ENCODE results near the gene FKBP6. TPM values are rescaled to one million over a fixed set of nuclear protein-coding genes. Genes with fewer than 3 reads are reported as not detected.

The FKBP6 gene
- total and polyA plus RNA-seq, 3 donors from 2014 or later: 45.4 to 148 (median 60.9) TPM

DNA sequence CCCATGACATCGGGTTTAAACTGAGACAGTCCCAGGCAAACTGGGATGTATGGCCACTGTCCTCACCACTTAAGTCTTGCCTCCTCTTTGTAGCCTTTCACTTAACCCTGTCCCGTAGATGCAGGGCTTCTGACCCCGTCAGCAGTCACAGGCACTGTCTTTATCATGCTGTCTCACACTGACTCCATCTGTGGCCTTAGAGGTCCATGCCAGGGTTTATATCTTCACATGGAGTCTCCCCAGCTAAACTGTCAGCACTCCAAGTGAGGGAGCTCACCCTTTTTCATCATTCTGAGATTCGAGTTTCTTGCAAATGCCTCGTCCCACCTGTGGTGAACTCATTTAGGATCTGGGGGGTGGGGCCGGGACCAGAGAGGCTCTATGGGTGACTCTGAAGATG lies 2.8 kb downstream of the FKBP6 start:
- Histone ChIP-seq H3K27ac (no peak overlapping the region), H3K4me1 (no peaks in the 10 kb centered on the region), H3K27me3 (no peaks in the 10 kb centered on the region), H3K36me3 (ENCODE audit: low read depth, missing control alignments) (no peaks in the 10 kb centered on the region), H3K4me3 (no peak overlapping the region), H3K9me3 (no peaks in the 10 kb centered on the region)
- TF ChIP-seq CTCF (IDR thresholded peaks at IDR 0.05): no peak
- TF ChIP-seq POLR2A (IDR thresholded peaks at IDR 0.05): no peak
- WGBS, 2 donors: 68 to 76% methylated on average over 6 of the region's 6 CpGs
- intact Hi-C loops (cut with DNase I; ENCODE audit: low total_unique reads): no loop called here
- DNase-seq: no peak

DNA sequence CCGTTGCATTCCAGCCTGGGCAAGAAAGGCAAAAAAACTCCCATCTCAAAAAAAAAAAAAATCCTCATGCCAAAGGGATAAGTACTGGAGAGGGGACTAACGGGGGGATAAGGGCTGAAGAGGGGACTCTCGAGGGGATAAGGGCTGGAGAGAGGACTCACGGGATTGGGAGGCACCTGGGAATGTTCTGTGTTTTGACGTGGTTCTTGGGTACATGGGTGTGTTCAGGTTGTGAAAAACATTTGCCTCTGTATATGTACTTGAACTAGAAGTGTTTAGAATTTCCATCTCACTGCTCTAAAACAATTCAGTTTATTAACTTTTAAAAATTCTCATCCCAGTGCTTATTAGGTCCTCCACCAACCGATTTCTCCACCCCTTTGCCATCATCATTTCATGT lies 4.5 kb downstream of the FKBP6 start:
- no peaks in the 10 kb centered on the region for H3K9me3 ChIP-seq
- no peak overlapping the region for H3K4me3 ChIP-seq
- H3K36me3 ChIP-seq (ENCODE audit: low read depth, missing control alignments): no peaks in the 10 kb centered on the region
- intact Hi-C loops (cut with DNase I; ENCODE audit: low total_unique reads): no loop called here
- 86 to 89% methylated on average over 6 of the region's 6 CpGs for WGBS, 2 donors
- no peak for DNase-seq
- H3K27ac ChIP-seq: no peak overlapping the region
- H3K27me3 ChIP-seq: no peaks in the 10 kb centered on the region
- H3K4me1 ChIP-seq: no peaks in the 10 kb centered on the region
- TF ChIP-seq POLR2A (IDR thresholded peaks at IDR 0.05) (no peak), CTCF (IDR thresholded peaks at IDR 0.05) (no peak)

GRCh38 chr7:73338321-73338720 lies 10.4 kb downstream of the FKBP6 start:
- H3K9me3 ChIP-seq: no peaks in the 10 kb centered on the region
- intact Hi-C loops (cut with DNase I; ENCODE audit: low total_unique reads): no loop called here

GRCh38 chr7:73340514-73340913 lies 12.6 kb downstream of the FKBP6 start:
- 75 to 80% methylated on average over 7 of the region's 7 CpGs for WGBS, 2 donors
- no peaks in the 10 kb centered on the region for H3K27me3 ChIP-seq
- DNase-seq: no peak
- H3K27ac ChIP-seq: no peak overlapping the region
- intact Hi-C loops (cut with DNase I; ENCODE audit: low total_unique reads): loop anchor here (5.0 kb wide), 1 partner anchor 112 kb away; no protein-coding TSS in a partner anchor
- no peaks in the 10 kb centered on the region for H3K36me3 ChIP-seq (ENCODE audit: low read depth, missing control alignments)
- no peak overlapping the region for H3K4me3 ChIP-seq
- H3K4me1 ChIP-seq: no peaks in the 10 kb centered on the region
- no peak for TF ChIP-seq POLR2A (IDR thresholded peaks at IDR 0.05)
- no peak for TF ChIP-seq CTCF (IDR thresholded peaks at IDR 0.05)
- H3K9me3 ChIP-seq: no peaks in the 10 kb centered on the region

More at GRCh38 chr7:73338321-73338720, 10.4 kb downstream of the FKBP6 start:
- no peaks in the 10 kb centered on the region for H3K27me3 ChIP-seq
- TF ChIP-seq CTCF (IDR thresholded peaks at IDR 0.05) (no peak), POLR2A (IDR thresholded peaks at IDR 0.05) (no peak)
- no peak overlapping the region for H3K27ac ChIP-seq
- H3K36me3 ChIP-seq (ENCODE audit: low read depth, missing control alignments): no peaks in the 10 kb centered on the region
- no peak overlapping the region for H3K4me3 ChIP-seq
- no peak for DNase-seq
- WGBS, 2 donors: 82% methylated on average over 10 of the region's 10 CpGs
- no peaks in the 10 kb centered on the region for H3K4me1 ChIP-seq

- intact Hi-C loops (cut with DNase I; ENCODE audit: low total_unique reads): loop anchor here (5.0 kb wide), 1 partner anchor 110 kb away; no protein-coding TSS in a partner anchor
- Histone ChIP-seq H3K4me3 (no peak overlapping the region), H3K36me3 (ENCODE audit: low read depth, missing control alignments) (no peaks in the 10 kb centered on the region), H3K4me1 (no peaks in the 10 kb centered on the region), H3K27me3 (no peaks in the 10 kb centered on the region), H3K9me3 (no peaks in the 10 kb centered on the region), H3K27ac (no peak overlapping the region)
- TF ChIP-seq POLR2A (IDR thresholded peaks at IDR 0.05): no peak
- no peak for TF ChIP-seq CTCF (IDR thresholded peaks at IDR 0.05)
- DNase-seq: no peak
- 80 to 82% methylated on average over 8 of the region's 8 CpGs for WGBS, 2 donors
Observed at GRCh38 chr7:73341877-73342276, 13.9 kb downstream of the FKBP6 start.
